ENCODE results near the gene FRY. TPM values are rescaled to one million over a fixed set of nuclear protein-coding genes. Genes with fewer than 3 reads are reported as not detected.

The FRY gene
- total RNA-seq, 1 experiment from 2014 or later, result 0.74 TPM

- no peak for DNase-seq (ENCODE audit: low read depth)
Measured at GRCh38 chr13:32309312-32310133, 277.9 kb downstream of the FRY start.

GRCh38 chr13:32310134-32310706, 278.6 kb downstream of the FRY start:
- peak; percentile 14 for DNase-seq (ENCODE audit: low read depth)

- no peak for DNase-seq (ENCODE audit: low read depth)
Measured at GRCh38 chr13:32311188-32311897, 279.8 kb downstream of the FRY start.

- peak; percentile 43 for DNase-seq (ENCODE audit: low read depth)
Measured at GRCh38 chr13:32314271-32315237, 283.0 kb downstream of the FRY start.

GRCh38 chr13:32315238-32316027, 283.9 kb downstream of the FRY start, which contains the start of the genes BRCA2 and ZAR1L:
BRCA2 (plus strand) TSS chr13:32315508; CDS start chr13:32316461, 953 bp downstream.
ZAR1L (minus strand) TSS chr13:32315363; CDS start chr13:32311925, 3,438 bp downstream.
- peak; percentile 92 for DNase-seq (ENCODE audit: low read depth)

- DNase-seq (ENCODE audit: low read depth), result no peak
Measured at GRCh38 chr13:32316028-32316339, 284.4 kb downstream of the FRY start.

GRCh38 chr13:32316501-32316900, 284.9 kb downstream of the FRY start:
- no peak for DNase-seq (ENCODE audit: low read depth)

- DNase-seq (ENCODE audit: low read depth), result no peak
Measured at GRCh38 chr13:32317716-32318465, 286.3 kb downstream of the FRY start.

GRCh38 chr13:32320528-32320927, 289.0 kb downstream of the FRY start:
- no peak for DNase-seq (ENCODE audit: low read depth)

- no peak for DNase-seq (ENCODE audit: low read depth)
Measured at GRCh38 chr13:32323912-32324311, 292.3 kb downstream of the FRY start.

GRCh38 chr13:32330441-32330840, 298.9 kb downstream of the FRY start:
- no peak for DNase-seq (ENCODE audit: low read depth)

- DNase-seq (ENCODE audit: low read depth), result no peak
Measured at GRCh38 chr13:32334671-32335070, 303.1 kb downstream of the FRY start.

- DNase-seq (ENCODE audit: low read depth), result no peak
Measured at GRCh38 chr13:32340914-32341313, 309.3 kb downstream of the FRY start.

- no peak for DNase-seq (ENCODE audit: low read depth)
Measured at GRCh38 chr13:32347651-32348050, 316.1 kb downstream of the FRY start.

All from Daoy (cell line).